ENCODE measurements around the gene RGS21. TPM values are rescaled to one million over a fixed set of nuclear protein-coding genes. Genes with fewer than 3 reads are reported as not detected.

The RGS21 gene
- total RNA-seq: not detected
- long read RNA-seq: 0 reads

DNA sequence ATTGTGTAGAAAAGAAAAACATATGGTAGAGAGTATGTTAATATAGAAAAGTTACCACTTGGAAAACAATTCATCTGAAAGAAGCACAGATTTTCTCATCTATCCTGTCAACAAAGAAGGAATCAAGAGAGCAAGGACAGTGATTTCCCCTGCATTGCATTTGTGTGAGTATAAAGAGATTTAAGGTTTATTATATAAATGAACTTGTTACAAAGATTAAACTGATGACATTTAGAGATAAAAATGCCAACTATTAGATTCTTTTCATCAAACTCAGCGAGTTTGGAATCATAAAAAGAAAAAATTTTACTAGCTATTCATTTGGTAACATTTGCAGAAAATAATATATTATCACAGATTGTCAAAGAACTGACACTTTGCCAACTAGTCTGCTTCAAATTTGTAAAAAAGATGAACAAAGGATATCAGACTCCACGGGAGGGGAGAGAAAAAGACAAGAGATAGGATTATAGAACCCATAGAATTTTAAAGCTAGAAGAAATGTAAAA is at the start of gene RGS21:
RGS21 (plus strand) TSS at position 51 of the 509 bp plus-strand sequence. CDS start 26,045 bp downstream, outside the sequence.
- intact Hi-C loops (cut with micrococcal nuclease): no loop called here
- no peak within 1 kb of the TSS for H3K27ac ChIP-seq (replicated peaks)
- no peak for DNase-seq
- no peaks in the 10 kb centered on the region for H3K9me3 ChIP-seq (replicated peaks)
- H3K27me3 ChIP-seq (ENCODE audit: low read depth): no peaks in the 10 kb centered on the region
- TF ChIP-seq, protein P1, sequence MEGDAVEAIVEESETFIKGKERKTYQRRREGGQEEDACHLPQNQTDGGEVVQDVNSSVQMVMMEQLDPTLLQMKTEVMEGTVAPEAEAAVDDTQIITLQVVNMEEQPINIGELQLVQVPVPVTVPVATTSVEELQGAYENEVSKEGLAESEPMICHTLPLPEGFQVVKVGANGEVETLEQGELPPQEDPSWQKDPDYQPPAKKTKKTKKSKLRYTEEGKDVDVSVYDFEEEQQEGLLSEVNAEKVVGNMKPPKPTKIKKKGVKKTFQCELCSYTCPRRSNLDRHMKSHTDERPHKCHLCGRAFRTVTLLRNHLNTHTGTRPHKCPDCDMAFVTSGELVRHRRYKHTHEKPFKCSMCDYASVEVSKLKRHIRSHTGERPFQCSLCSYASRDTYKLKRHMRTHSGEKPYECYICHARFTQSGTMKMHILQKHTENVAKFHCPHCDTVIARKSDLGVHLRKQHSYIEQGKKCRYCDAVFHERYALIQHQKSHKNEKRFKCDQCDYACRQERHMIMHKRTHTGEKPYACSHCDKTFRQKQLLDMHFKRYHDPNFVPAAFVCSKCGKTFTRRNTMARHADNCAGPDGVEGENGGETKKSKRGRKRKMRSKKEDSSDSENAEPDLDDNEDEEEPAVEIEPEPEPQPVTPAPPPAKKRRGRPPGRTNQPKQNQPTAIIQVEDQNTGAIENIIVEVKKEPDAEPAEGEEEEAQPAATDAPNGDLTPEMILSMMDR (IDR thresholded peaks at IDR 0.05; ENCODE audit: borderline replicate concordance): no peak
- H3K4me1 ChIP-seq: no peaks in the 10 kb centered on the region
- H3K36me3 ChIP-seq: no peaks in the 10 kb centered on the region
- no peak within 1 kb of the TSS for H3K4me3 ChIP-seq

DNA sequence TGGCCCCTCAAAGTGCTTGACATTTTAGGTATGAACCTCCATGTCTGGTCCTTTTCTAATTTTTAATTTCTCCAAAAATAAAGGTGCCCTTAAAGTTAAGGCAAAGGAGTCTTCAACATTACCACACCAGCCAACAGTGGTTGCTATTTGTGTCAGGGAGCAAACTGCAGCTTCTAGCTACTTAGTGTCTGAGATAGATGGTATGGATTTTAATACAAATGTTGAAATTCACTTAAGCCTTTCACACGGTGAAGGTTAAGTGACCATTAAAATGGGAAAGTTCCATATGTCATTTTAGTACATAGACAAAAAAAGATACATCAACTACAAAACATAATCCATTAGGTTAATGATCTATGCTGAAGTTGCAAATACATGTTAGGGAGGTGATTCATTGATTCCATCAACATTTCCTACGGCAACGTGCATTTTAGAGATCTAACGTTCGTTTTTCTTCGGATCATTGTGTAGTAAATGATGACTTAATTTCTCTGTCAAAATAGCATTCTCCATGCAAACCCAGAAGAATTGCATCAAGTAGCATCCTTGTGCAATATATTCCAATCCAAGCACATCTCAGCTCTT is 48.2 kb upstream of the RGS21 start:
- H3K27ac ChIP-seq (replicated peaks): no peak overlapping the region
- no peaks in the 10 kb centered on the region for H3K9me3 ChIP-seq (replicated peaks)
- TF ChIP-seq, protein P1 (IDR thresholded peaks at IDR 0.05; ENCODE audit: borderline replicate concordance): no peak
- intact Hi-C loops (cut with micrococcal nuclease): no loop called here
- no peaks in the 10 kb centered on the region for H3K27me3 ChIP-seq (ENCODE audit: low read depth)
- no peak for DNase-seq
- no peaks in the 10 kb centered on the region for H3K36me3 ChIP-seq
- no peak overlapping the region for H3K4me3 ChIP-seq
- no peaks in the 10 kb centered on the region for H3K4me1 ChIP-seq

DNA sequence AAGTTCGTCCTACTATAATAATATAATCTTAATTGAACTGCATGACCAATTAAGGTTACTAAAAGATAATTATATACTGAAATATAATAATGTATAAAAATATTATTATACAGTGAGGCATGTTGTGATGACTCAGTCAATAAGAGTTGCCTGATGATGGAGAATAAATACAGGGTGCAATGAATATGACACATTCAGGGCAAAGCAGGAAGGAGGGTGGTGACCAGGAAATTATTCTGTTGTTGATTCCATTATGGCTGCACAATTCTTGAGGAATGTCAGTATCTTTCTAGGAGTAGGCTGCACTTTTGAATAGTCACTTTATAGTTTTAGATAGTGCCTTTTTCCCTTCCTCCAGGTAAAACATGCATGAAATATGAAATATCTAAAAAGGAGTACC is 46.4 kb upstream of the RGS21 start:
- Histone ChIP-seq H3K4me3 (no peak overlapping the region), H3K9me3 (replicated peaks) (no peaks in the 10 kb centered on the region), H3K4me1 (no peaks in the 10 kb centered on the region), H3K27ac (replicated peaks) (no peak overlapping the region), H3K27me3 (ENCODE audit: low read depth) (no peaks in the 10 kb centered on the region), H3K36me3 (no peaks in the 10 kb centered on the region)
- TF ChIP-seq, protein P1 (IDR thresholded peaks at IDR 0.05; ENCODE audit: borderline replicate concordance): no peak
- intact Hi-C loops (cut with micrococcal nuclease): no loop called here
- no peak for DNase-seq

- Histone ChIP-seq H3K4me1 (no peaks in the 10 kb centered on the region), H3K27me3 (ENCODE audit: low read depth) (no peaks in the 10 kb centered on the region), H3K27ac (replicated peaks) (no peak overlapping the region), H3K9me3 (replicated peaks) (no peaks in the 10 kb centered on the region), H3K4me3 (no peak overlapping the region), H3K36me3 (no peaks in the 10 kb centered on the region)
- intact Hi-C loops (cut with micrococcal nuclease): no loop called here
- DNase-seq: no peak
- TF ChIP-seq, protein P1 (IDR thresholded peaks at IDR 0.05; ENCODE audit: borderline replicate concordance): no peak
Observed at GRCh38 chr1:192272732-192273131, 44.1 kb upstream of the RGS21 start.

- no peaks in the 10 kb centered on the region for H3K4me1 ChIP-seq
- intact Hi-C loops (cut with micrococcal nuclease): no loop called here
- TF ChIP-seq, protein P1 (IDR thresholded peaks at IDR 0.05; ENCODE audit: borderline replicate concordance): no peak
- H3K36me3 ChIP-seq: no peaks in the 10 kb centered on the region
- no peak overlapping the region for H3K27ac ChIP-seq (replicated peaks)
- no peaks in the 10 kb centered on the region for H3K9me3 ChIP-seq (replicated peaks)
- H3K4me3 ChIP-seq: no peak overlapping the region
- no peaks in the 10 kb centered on the region for H3K27me3 ChIP-seq (ENCODE audit: low read depth)
- DNase-seq: no peak
Observed at GRCh38 chr1:192274588-192274987, 42.2 kb upstream of the RGS21 start.

Measured in left ventricle myocardium inferior (tissue), 1 donor.